RCC 7860 (cell line): Measurements from ENCODE around the gene IFNK.
A peak's percentile ranks its signal among the peaks of the same experiment; 100 is the strongest.

Source experiments
- DNase-seq: peaks from one replicate; pipeline ENCODE4 v3.0.0-alpha.2; 2015; ENCODE audit warnings: low spot score
- FAIRE-seq: peaks from 2 replicates; lab custom pipeline; 2012; peaks lifted over from hg19 to GRCh38; lab: Jason Lieb, UNC

IFNK gene

DNA sequence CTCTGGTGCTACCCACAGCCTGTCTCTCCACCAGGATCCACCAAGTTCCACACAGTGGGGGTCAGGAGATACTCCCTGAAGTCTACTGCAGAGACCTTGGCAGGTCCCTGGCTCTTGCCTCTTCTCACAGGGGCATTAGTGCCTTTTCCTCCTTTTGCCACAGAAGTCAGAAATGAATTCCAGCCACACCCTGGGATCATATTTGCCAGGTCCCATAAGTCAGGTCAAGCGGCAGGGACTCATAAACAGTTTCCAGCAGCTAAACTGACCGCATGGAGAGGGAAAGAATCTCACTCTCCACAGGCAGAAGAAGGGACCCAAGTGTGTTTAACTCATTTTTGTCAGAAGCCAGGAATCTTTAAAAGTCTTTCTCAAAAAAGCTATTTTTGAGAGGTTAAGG, 13.3 kb upstream of the IFNK start:
- no peak for FAIRE-seq
- no peak for DNase-seq

DNA sequence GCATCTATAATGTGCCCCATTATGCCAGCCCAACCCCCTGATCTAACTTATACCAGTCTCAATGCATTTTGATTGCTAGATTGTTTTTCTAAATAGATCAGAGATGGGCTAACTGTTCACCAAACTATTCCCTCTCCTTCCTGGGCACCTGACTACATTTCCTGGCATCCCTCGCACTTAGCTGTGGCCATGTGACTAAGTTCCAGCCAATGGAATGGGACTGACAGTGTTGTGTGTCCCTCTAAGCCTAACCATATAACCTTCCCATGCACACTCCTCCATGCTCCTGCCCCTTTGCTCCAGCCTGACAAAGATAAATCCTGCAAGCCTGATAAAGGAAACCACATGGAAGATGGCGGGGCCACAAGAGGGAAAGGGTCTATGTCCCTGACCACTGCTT, 12.3 kb upstream of the IFNK start:
- DNase-seq (no peak), FAIRE-seq (no peak)

GRCh38 chr9:27514551-27514950, 9.5 kb upstream of the IFNK start:
- FAIRE-seq (no peak), DNase-seq (no peak)

- FAIRE-seq, result no peak
- DNase-seq, result no peak
Observed at GRCh38 chr9:27518006-27518405, 6.1 kb upstream of the IFNK start.

- no peak for FAIRE-seq
- no peak for DNase-seq
Observed at GRCh38 chr9:27518809-27519208, 5.3 kb upstream of the IFNK start.

- no peak for FAIRE-seq
Observed at GRCh38 chr9:27519466-27520465, 4.3 kb upstream of the IFNK start.

GRCh38 chr9:27520986-27521385, 3.1 kb upstream of the IFNK start:
- no peak for FAIRE-seq

More at GRCh38 chr9:27519466-27520465, 4.3 kb upstream of the IFNK start:
- no peak for DNase-seq

DNA sequence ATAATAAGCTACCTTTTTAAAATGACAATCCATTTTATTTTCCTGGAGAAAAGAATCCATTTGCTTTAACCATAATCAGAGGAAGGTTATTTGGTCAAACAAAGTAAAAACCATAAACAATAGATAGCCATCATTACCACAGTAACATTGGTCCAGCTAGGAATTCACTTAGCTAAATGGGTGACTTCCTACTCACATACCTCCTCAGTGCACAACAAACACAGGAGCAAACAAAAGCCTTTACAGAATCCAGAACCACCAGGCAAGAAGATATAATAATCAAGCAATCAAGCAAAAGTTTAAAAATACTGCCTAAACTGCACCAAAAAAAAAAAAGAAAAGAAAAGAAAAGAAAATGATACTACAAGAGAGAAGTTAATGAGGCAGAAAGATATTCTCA, 949 bp upstream of the IFNK start:
- DNase-seq, result no peak
- no peak for FAIRE-seq

More at GRCh38 chr9:27520986-27521385, 3.1 kb upstream of the IFNK start:
- DNase-seq, result no peak

DNA sequence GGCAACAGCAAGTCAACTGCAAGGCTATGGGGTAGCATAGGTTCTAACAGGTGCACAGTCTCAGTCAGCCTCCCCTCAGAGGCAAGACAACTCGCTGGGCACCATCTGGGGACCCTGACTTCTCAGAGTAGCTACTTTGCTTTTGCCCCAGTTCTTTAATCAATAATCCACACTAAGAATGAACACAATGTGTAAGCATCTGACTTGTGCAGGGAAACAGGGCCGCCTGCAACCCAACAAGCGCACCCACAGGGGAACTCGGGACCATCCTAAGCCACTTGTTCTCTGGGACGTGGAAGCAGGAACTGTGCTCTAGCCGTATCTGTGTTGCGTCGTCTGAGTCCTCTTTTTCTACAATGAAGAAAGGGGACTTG, 3.6 kb downstream of the IFNK start:
- FAIRE-seq, result no peak
- DNase-seq, result no peak

DNA sequence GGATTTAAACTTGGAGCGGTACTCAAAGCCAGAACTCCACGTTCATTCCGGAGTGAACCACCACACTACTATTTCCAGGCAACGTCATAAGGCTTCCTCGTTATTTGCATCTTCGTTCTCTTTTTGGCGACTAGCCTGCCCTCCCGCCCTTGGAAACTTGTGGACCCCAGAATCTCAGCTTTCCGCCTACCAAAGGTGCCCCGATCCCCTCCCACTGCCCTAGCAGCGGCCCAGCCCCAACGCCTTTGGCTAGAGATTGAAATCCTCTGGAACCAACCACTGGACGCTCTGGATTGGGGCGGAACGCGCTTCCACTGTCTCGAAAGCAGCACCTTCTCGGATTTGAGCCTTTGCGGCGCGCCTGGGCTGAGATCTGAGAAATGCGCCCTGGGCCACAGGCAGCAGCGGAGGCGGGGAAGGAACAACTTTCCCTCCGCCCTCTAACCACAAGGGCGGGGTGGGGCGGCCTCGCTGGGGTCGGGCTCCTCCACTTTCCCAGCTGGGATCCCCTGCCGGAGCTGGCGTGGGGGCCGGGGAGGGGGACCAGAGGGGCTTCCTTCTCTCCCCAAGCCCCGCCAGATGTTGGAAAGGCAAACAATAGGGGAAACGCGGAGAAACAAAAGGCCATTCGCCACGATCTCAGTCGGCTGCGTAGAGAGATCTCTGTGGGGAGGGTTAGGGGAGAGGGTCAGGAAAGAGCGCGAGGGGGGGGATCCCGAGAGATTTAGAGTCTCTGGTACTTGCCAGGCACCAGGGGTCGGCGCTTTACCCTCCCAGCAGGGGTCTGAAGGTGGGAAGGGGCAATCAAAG, 4.2 kb downstream of the IFNK start:
- FAIRE-seq, result no peak

GRCh38 chr9:27528886-27529315, 4.8 kb downstream of the IFNK start:
- no peak for FAIRE-seq
- DNase-seq, result no peak

More for the DNA sequence above, 4.2 kb downstream of the IFNK start:
- no peak for DNase-seq

DNA sequence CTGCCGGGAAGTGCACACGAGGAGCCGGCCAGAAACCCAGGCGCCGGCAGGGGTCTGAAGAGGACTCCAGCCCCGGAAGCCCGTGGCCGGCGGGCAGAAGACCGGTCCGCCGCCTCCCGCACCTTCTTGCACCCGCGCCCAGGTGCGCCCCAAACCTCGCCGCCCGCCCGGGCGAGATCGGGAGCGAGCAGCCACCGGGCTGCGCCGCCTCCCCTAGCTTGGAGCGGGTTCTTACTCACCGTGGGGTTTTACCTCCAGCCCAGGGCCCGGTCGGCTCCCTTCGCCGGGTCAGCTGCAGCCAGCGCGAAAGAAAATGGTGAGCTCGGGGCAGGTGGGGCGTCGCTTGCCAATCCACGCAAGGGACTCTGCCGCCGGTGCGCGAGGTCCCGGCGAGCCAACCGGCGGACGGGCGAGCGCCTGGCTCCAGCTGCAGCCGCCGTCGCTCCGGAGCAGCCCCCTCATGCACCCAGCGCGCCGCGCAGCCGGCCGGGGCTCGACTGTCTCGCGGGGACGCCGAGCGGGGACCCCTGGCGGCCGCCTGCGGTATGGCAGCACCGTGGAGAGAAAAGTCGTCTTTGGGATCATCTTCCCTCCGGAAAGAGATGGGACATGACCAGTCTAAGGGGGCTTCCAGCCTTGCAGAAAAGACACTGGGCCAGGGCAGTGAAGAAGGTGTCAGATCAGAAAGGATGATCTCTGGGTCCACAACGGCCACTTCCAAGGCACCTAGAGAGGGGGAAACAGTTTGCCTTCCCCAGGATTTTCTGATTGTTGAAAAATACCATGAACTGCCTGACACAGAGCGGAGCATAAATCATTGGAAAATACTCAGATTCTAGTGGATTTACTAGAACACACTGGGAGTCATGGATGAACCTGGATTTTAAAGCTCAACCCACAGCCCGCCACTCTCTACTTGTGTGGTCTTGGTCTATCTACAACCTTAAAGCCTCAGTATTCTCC, 5.5 kb downstream of the IFNK start, which contains the start of gene MOB3B:
Gene MOB3B (minus strand): TSS at position 499 of the 963 bp plus-strand sequence. CDS start 74,264 bp downstream, outside the sequence.
- FAIRE-seq, result no peak
- DNase-seq, result peak; percentile 33

GRCh38 chr9:27530915-27531755, 7.0 kb downstream of the IFNK start:
- no peak for FAIRE-seq
- no peak for DNase-seq

DNA sequence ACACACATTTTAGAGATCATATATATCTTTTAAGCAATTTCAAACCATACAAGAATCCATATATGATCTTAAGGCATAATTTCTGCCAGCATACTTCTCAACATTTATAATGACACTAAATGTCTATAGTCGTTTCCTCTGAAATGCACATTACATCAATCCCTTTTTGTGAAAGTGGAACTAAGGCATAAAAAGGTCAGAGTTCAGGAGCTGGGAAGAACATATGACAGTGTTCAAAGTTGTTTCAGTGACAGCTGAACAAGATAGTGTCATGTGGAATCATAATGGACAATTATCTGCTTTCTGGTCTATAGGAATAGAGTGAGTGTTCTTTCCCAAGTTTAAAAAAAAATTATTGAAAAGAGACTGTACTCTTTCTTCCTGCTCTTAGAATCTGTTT, 8.0 kb downstream of the IFNK start:
- DNase-seq (no peak), FAIRE-seq (no peak)

DNA sequence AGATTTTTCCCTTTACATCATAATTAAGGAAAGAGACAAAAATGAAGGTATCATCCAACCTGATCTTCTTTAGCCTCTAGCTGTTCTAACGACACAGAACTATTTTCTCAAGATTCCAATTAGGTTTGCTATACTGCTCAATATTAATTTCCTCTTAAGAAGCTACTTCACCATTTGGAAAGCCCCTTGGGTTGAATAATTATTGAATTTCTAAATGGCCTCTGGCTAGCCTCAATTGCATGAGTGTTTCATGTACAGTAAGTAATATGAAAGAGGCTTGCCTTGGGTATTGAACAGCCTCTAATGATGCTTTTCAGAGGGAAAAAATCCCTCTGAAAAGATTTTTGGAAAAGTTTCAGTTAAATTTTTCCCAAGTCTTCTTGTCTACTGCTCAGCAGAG, 9.2 kb downstream of the IFNK start:
- no peak for DNase-seq
- FAIRE-seq, result no peak

DNA sequence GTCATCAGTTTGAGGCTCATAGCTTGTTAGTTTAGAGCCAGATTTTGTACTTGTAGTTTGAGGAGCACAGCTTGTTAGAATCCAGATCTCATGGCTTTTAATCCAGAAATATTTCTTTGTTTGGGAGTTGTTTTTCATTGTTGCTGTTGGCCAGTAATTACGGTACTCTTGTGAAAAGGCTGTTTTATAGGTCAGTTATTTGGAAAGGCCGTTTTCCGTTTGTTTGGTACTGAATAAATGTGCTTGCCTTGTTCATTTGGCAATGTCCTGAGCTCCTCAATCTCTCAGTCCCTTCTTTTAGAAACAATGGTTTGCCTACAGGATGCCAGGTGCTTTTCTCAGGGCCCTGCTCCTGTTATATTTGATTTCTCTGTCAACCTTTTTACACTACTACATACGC, 10.0 kb downstream of the IFNK start:
- DNase-seq (no peak), FAIRE-seq (no peak)

DNA sequence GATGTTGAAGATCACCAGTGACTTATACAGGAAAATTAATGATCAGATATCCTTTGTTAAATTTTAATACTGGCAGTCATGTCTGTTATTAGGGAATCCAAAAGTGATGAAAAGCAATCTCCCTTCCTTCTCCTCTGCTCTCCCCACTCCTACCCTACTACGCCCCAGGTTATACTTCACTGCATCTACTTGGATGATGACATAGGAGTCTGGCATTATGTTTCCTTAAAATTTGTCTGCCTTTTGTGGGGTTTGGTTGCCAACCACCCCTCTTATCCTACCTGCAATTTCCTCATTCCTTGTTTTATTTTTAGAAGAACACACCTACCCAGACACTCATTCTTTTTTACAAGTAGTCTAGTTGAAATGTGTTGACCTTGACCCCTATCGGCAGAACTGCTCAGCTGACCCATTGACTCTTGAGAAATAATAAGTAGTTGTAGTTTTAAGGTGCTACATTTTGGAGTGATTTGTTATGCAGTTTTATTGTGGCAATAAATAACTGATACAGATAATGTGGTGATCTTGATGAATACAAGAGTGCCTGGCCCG, 10.6 kb downstream of the IFNK start:
- DNase-seq, result no peak
- no peak for FAIRE-seq

- no peak for DNase-seq
- no peak for FAIRE-seq
Observed at GRCh38 chr9:27535701-27536118, 11.6 kb downstream of the IFNK start.

- DNase-seq (no peak), FAIRE-seq (no peak)
Observed at GRCh38 chr9:27536168-27536567, 12.1 kb downstream of the IFNK start.
